ENCODE results near the gene TLCD4. TPM values are rescaled to one million over a fixed set of nuclear protein-coding genes. Genes with fewer than 3 reads are reported as not detected.

Gene TLCD4
- total RNA-seq, 1 donor from 2014 or later = 0.24 TPM

GRCh38 chr1:95094923-95095322 lies 22.2 kb upstream of the TLCD4 start:
- no peak overlapping the region for H3K4me3 Mint-ChIP-seq
- intact Hi-C loops (cut with micrococcal nuclease) = no loop called here
- no peak for TF ChIP-seq CTCF (IDR thresholded peaks at IDR 0.05)
- H3K4me1 Mint-ChIP-seq = peaks cover 9% of the 10 kb centered on the region
- CTCF ChIA-PET = no interaction called here
- DNase-seq (no peak), ATAC-seq (ENCODE audit: low read depth) (no peak)
- H3K27me3 Mint-ChIP-seq = peaks cover 10% of the 10 kb centered on the region
- H3K27ac Mint-ChIP-seq = no peak overlapping the region
- H3K9me3 Mint-ChIP-seq = peaks cover 2% of the 10 kb centered on the region
- H3K36me3 Mint-ChIP-seq (ENCODE audit: low read depth) = no peaks in the 10 kb centered on the region
- POLR2A ChIA-PET = no interaction called here

GRCh38 chr1:95095833-95096217 lies 21.3 kb upstream of the TLCD4 start:
- TF ChIP-seq CTCF (IDR thresholded peaks at IDR 0.05) = no peak
- Mint-ChIP-seq H3K9me3 (no peaks in the 10 kb centered on the region), H3K4me1 (peaks cover 9% of the 10 kb centered on the region), H3K27me3 (peaks cover 9% of the 10 kb centered on the region), H3K36me3 (ENCODE audit: low read depth) (no peaks in the 10 kb centered on the region), H3K27ac (peak overlapping the region; percentile 1), H3K4me3 (no peak overlapping the region)
- ATAC-seq (ENCODE audit: low read depth) (peak; percentile 64), DNase-seq (no peak)
- intact Hi-C loops (cut with micrococcal nuclease) = loop anchor here (2.0 kb wide), 1 partner anchor 21 kb away; the partner anchor contains the start of gene TLCD4
- ChIA-PET CTCF (interaction anchor here (1.0 kb wide), 1 partner anchor 11 kb away, joined by 3 read pairs; no protein-coding TSS in a partner anchor), POLR2A (interaction anchor here (0.7 kb wide), 1 partner anchor 23 kb away, joined by 4 read pairs; the partner anchor contains the start of gene ALG14)

- ATAC-seq (ENCODE audit: low read depth) = no peak
- intact Hi-C loops (cut with micrococcal nuclease) = loop anchor here (2.0 kb wide), 1 partner anchor 20 kb away; the partner anchor contains the start of gene TLCD4
- Mint-ChIP-seq H3K9me3 (no peaks in the 10 kb centered on the region), H3K4me3 (no peak overlapping the region), H3K27ac (peak overlapping the region; percentile 1), H3K4me1 (peaks cover 9% of the 10 kb centered on the region), H3K36me3 (ENCODE audit: low read depth) (no peaks in the 10 kb centered on the region), H3K27me3 (peaks cover 9% of the 10 kb centered on the region)
- no peak for TF ChIP-seq CTCF (IDR thresholded peaks at IDR 0.05)
- POLR2A ChIA-PET = interaction anchor here (0.7 kb wide), 1 partner anchor 23 kb away, joined by 4 read pairs; the partner anchor contains the start of gene ALG14
- no peak for DNase-seq
- CTCF ChIA-PET = interaction anchor here (0.9 to 1.0 kb wide), 2 partner anchors 12 to 138 kb away, joined by 3 read pairs; partner anchors contain the start of gene RWDD3
Observed at GRCh38 chr1:95096218-95096841, 20.8 kb upstream of the TLCD4 start.

GRCh38 chr1:95097426-95097825 lies 19.7 kb upstream of the TLCD4 start:
- ChIA-PET CTCF (interaction anchor here (0.9 kb wide), 1 partner anchor 137 kb away, joined by 3 read pairs; the partner anchor contains the start of gene RWDD3), POLR2A (no interaction called here)
- Mint-ChIP-seq H3K4me1 (peaks cover 9% of the 10 kb centered on the region), H3K27me3 (peaks cover 8% of the 10 kb centered on the region), H3K36me3 (ENCODE audit: low read depth) (no peaks in the 10 kb centered on the region), H3K9me3 (no peaks in the 10 kb centered on the region), H3K27ac (no peak overlapping the region), H3K4me3 (no peak overlapping the region)
- intact Hi-C loops (cut with micrococcal nuclease) = loop anchor here (2.0 kb wide), 1 partner anchor 19 kb away; the partner anchor contains the start of gene TLCD4
- ATAC-seq (ENCODE audit: low read depth) (no peak), DNase-seq (no peak)
- TF ChIP-seq CTCF (IDR thresholded peaks at IDR 0.05) = no peak

GRCh38 chr1:95098196-95098595 lies 19.0 kb upstream of the TLCD4 start:
- ChIA-PET CTCF (no interaction called here), POLR2A (no interaction called here)
- no peaks in the 10 kb centered on the region for H3K36me3 Mint-ChIP-seq (ENCODE audit: low read depth)
- no peak for TF ChIP-seq CTCF (IDR thresholded peaks at IDR 0.05)
- peaks cover 9% of the 10 kb centered on the region for H3K4me1 Mint-ChIP-seq
- DNase-seq = no peak
- peaks cover 7% of the 10 kb centered on the region for H3K27me3 Mint-ChIP-seq
- no peak overlapping the region for H3K4me3 Mint-ChIP-seq
- ATAC-seq (ENCODE audit: low read depth) = no peak
- H3K9me3 Mint-ChIP-seq = no peaks in the 10 kb centered on the region
- no peak overlapping the region for H3K27ac Mint-ChIP-seq
- intact Hi-C loops (cut with micrococcal nuclease) = no loop called here
